ENCODE results near the gene GDF9. TPM values are rescaled to one million over a fixed set of nuclear protein-coding genes. Genes with fewer than 3 reads are reported as not detected.
A peak's percentile ranks its signal among the peaks of the same experiment; 100 is the strongest.

Gene GDF9
- total and polyA plus RNA-seq, 4 donors: 0.14 to 0.37 (median 0.26) TPM

DNA sequence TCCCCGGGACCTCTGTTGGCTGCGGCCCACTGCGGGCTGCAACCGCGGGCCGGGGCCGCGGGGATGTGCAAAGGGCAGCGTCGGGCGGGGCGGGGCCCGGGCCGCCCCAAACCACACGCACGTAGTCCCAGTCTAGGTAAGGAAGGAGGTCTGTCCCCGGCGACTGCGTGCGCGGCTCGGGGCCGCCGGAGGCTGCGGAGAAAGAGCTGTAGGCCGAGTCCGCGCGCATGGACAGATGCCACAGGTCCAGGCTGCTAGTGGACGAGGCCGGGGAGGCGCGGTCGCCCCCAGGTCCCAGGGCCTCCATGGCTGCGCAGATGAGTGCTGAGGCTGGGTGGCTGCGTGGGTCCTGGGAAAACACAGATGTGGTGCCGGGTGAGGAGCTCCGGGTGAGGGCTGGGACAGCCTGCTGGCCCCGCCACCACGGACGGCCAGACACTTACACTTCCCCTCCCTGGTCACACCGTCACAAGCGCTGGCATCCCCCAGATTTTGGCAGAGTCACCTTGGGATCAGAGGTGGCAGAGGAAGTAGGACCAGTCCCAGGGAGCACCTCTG is 40.4 kb downstream of the GDF9 start:
- Histone ChIP-seq H3K4me3 (no peak overlapping the region), H3K27ac (ENCODE audit: low read depth in 1 of 2, low read length in 1 of 2) (peak overlapping the region in 1 of 2 donors; percentile 18), H3K27me3 (ENCODE audit: control insufficient read depth in 3 of 3, insufficient read depth in 3 of 3, low read length in 2 of 3) (peaks cover 0 to 17% (median 11%) of the 10 kb centered on the region in 3 donors), H3K4me1 (ENCODE audit: control insufficient read depth in 5 of 5, insufficient read depth in 5 of 5, low read length in 5 of 5) (peaks cover 0 to 23% (median 6%) of the 10 kb centered on the region in 5 donors), H3K9ac (ENCODE audit: insufficient read depth in 1 of 2, low read length in 2 of 2) (no peak overlapping the region), H3K36me3 (ENCODE audit: control insufficient read depth in 4 of 4, insufficient read depth in 4 of 4, low read length in 4 of 4) (peaks cover 0 to 4% (median 0%) of the 10 kb centered on the region in 4 donors), H3K9me3 (ENCODE audit: control insufficient read depth in 4 of 4, insufficient read depth in 3 of 4, low read length in 3 of 4) (peaks cover 0 to 2% (median 0%) of the 10 kb centered on the region in 4 donors)
- DNase-seq: peak in 2 of 3 donors; percentile 17 to 18
- ATAC-seq (ENCODE audit: insufficient read depth, low FRiP score): no peak
- TF ChIP-seq, protein P1, sequence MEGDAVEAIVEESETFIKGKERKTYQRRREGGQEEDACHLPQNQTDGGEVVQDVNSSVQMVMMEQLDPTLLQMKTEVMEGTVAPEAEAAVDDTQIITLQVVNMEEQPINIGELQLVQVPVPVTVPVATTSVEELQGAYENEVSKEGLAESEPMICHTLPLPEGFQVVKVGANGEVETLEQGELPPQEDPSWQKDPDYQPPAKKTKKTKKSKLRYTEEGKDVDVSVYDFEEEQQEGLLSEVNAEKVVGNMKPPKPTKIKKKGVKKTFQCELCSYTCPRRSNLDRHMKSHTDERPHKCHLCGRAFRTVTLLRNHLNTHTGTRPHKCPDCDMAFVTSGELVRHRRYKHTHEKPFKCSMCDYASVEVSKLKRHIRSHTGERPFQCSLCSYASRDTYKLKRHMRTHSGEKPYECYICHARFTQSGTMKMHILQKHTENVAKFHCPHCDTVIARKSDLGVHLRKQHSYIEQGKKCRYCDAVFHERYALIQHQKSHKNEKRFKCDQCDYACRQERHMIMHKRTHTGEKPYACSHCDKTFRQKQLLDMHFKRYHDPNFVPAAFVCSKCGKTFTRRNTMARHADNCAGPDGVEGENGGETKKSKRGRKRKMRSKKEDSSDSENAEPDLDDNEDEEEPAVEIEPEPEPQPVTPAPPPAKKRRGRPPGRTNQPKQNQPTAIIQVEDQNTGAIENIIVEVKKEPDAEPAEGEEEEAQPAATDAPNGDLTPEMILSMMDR (IDR thresholded peaks at IDR 0.05; ENCODE audit: control extremely low read depth, extremely low read depth): no peak
- WGBS, 2 donors: 32 to 51% methylated on average over 36 to 43 of the region's 43 CpGs

- TF ChIP-seq, protein P1 (IDR thresholded peaks at IDR 0.05; ENCODE audit: control extremely low read depth, extremely low read depth): no peak
- Histone ChIP-seq H3K4me3 (no peak overlapping the region), H3K9me3 (ENCODE audit: control insufficient read depth in 4 of 4, insufficient read depth in 3 of 4, low read length in 3 of 4) (peaks cover 0 to 2% (median 0%) of the 10 kb centered on the region in 4 donors), H3K36me3 (ENCODE audit: control insufficient read depth in 4 of 4, insufficient read depth in 4 of 4, low read length in 4 of 4) (peaks cover 0 to 4% (median 0%) of the 10 kb centered on the region in 4 donors), H3K9ac (ENCODE audit: insufficient read depth in 1 of 2, low read length in 2 of 2) (no peak overlapping the region), H3K27me3 (ENCODE audit: control insufficient read depth in 3 of 3, insufficient read depth in 3 of 3, low read length in 2 of 3) (peaks cover 0 to 17% (median 12%) of the 10 kb centered on the region in 3 donors), H3K4me1 (ENCODE audit: control insufficient read depth in 5 of 5, insufficient read depth in 5 of 5, low read length in 5 of 5) (peaks cover 0 to 23% (median 6%) of the 10 kb centered on the region in 5 donors), H3K27ac (ENCODE audit: low read depth in 1 of 2, low read length in 1 of 2) (no peak overlapping the region)
- WGBS, 2 donors: 42 to 64% methylated on average over 52 to 71 of the region's 71 CpGs
- ATAC-seq (ENCODE audit: insufficient read depth, low FRiP score) (no peak), DNase-seq (peak; percentile 38 to 74 (median 63))
Measured at GRCh38 chr5:132825033-132825833, 41.0 kb downstream of the GDF9 start.

DNA sequence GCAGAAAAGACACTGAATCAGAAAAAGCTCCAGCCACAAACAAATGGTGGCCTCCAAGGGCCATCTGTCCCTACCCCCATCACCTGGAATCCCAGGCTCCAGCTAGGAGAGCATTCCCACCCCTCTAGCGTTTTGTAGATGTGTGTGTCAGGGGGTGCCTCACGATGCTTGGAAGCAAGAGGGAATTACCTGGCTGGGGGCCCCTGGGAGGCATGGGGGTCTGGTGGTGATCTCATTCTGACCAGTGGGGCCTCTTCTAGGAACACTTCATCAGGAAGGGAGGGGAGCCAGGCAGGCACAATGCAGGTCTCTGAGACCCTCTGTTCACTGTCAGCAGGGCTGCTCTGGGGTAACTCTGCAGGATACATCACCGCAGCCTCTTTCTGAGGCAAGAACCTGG is 41.8 kb downstream of the GDF9 start:
- ATAC-seq (ENCODE audit: insufficient read depth, low FRiP score) (no peak), DNase-seq (no peak)
- peaks cover 0 to 4% (median 0%) of the 10 kb centered on the region in 4 donors for H3K36me3 ChIP-seq (ENCODE audit: control insufficient read depth in 4 of 4, insufficient read depth in 4 of 4, low read length in 4 of 4)
- peaks cover 0 to 29% (median 6%) of the 10 kb centered on the region in 5 donors for H3K4me1 ChIP-seq (ENCODE audit: control insufficient read depth in 5 of 5, insufficient read depth in 5 of 5, low read length in 5 of 5)
- H3K27me3 ChIP-seq (ENCODE audit: control insufficient read depth in 3 of 3, insufficient read depth in 3 of 3, low read length in 2 of 3): peaks cover 0 to 16% (median 14%) of the 10 kb centered on the region in 3 donors
- H3K4me3 ChIP-seq: no peak overlapping the region
- no peak overlapping the region for H3K27ac ChIP-seq (ENCODE audit: low read depth in 1 of 2, low read length in 1 of 2)
- TF ChIP-seq, protein P1 (IDR thresholded peaks at IDR 0.05; ENCODE audit: control extremely low read depth, extremely low read depth): no peak
- H3K9me3 ChIP-seq (ENCODE audit: control insufficient read depth in 4 of 4, insufficient read depth in 3 of 4, low read length in 3 of 4): peaks cover 0 to 1% (median 0%) of the 10 kb centered on the region in 4 donors
- no peak overlapping the region for H3K9ac ChIP-seq (ENCODE audit: insufficient read depth in 1 of 2, low read length in 2 of 2)
- 89% methylated on average over 3 of the region's 3 CpGs for WGBS, 2 donors

Measured in lung (tissue), 12 donors.